AG04449 (cell line): ENCODE results near the gene BIN1.

Experiments
- CTCF ChIA-PET: fragments of 350-600 bp; formaldehyde crosslinking; extraction: SDS; loops from one replicate; lab custom pipeline; 2021; ENCODE audit warnings: antibody characterized with exemption; lab: Yijun Ruan, JAX
- POLR2A ChIA-PET: fragments of 400-600, 350-600 bp; formaldehyde crosslinking; extraction: SDS; loops from one replicate; lab custom pipeline; 2020; ENCODE audit warnings: antibody characterized with exemption, inconsistent platforms; lab: Yijun Ruan, JAX
- DNase-seq: peaks from one replicate; pipeline ENCODE4 v3.0.0-alpha.2; 2010; ENCODE audit warnings: low read depth, low spot score
- H3K4me3 ChIP-seq: 2 replicates; pipeline ENCODE4 v1.5.1; 2011; ENCODE audit warnings: low read depth, mild to moderate bottlenecking, control low read depth, low read length
- TF ChIP-seq, protein P1 (sequence below): IDR thresholded peaks from one replicate; pipeline ENCODE4 v1.5.1; 2011; ENCODE audit warnings: mild to moderate bottlenecking, moderate library complexity, low read length, control low read depth, inconsistent platforms; ENCODE audit not compliant: insufficient read depth; ENCODE audit errors: missing control alignments

Gene BIN1

DNA sequence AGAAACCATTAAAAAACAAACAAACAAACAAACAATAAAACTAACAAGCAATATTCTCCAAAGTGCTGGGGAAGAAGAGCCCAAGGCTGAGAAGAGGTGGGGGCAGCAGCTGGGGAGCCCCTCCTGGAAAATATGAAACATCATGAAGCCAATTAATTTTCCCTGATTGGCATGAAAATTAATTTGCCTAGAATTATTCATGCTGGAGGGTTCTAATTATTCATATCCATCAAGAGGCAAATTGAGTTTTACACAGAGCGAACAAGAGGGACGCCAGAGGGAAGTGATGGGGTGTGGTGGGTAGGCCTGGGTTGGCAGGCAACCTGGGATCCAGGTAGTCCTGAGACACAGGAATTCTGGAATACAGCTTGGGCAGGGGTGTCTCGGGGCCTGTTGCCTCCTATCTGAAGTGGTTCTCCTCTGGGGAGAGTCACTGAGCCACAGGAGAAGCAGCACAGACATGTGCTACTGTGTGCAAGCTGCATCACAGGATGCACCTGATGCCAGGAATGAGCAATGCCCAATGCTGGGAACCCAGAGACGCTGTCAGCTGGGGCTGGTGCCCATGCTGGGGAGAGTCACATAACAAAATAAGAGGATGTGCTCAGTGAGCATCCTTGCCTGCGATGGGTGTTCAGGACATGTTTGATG is 107.7 kb downstream of the BIN1 start:
- TF ChIP-seq, protein P1, sequence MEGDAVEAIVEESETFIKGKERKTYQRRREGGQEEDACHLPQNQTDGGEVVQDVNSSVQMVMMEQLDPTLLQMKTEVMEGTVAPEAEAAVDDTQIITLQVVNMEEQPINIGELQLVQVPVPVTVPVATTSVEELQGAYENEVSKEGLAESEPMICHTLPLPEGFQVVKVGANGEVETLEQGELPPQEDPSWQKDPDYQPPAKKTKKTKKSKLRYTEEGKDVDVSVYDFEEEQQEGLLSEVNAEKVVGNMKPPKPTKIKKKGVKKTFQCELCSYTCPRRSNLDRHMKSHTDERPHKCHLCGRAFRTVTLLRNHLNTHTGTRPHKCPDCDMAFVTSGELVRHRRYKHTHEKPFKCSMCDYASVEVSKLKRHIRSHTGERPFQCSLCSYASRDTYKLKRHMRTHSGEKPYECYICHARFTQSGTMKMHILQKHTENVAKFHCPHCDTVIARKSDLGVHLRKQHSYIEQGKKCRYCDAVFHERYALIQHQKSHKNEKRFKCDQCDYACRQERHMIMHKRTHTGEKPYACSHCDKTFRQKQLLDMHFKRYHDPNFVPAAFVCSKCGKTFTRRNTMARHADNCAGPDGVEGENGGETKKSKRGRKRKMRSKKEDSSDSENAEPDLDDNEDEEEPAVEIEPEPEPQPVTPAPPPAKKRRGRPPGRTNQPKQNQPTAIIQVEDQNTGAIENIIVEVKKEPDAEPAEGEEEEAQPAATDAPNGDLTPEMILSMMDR: no peak
- H3K4me3 ChIP-seq: no peak overlapping the region
- DNase-seq: no peak
- POLR2A ChIA-PET: no interaction called here
- CTCF ChIA-PET: interaction anchor here (0.6 to 2.2 kb wide), 2 partner anchors 28 to 173 kb away, joined by 3 to 8 read pairs; no protein-coding TSS in a partner anchor

DNA sequence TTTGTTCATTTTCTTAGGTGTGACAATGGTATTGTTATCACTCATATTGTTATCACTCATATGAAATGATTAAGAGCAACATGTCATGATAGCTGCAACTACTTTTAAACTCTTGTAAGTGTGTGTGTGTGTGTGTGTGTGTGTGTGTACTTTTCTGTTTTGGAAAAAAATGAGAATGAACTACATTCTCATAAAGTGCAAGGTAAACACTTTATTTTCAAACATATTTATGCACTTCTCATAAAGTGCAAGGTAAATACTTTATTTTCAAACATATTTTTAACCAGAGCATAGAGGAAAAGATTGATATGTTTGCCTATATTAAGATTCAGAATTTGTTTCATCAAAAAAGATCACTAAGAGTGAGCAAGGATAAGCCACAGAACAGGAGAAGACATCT is 108.5 kb downstream of the BIN1 start:
- ChIA-PET CTCF (no interaction called here), POLR2A (no interaction called here)
- no peak overlapping the region for H3K4me3 ChIP-seq
- DNase-seq: no peak
- TF ChIP-seq, protein P1: no peak
